HG02763 (cell line): ENCODE measurements around the gene DVL2.
"Not testable (repeated sequence)": the region's sequence is repeated elsewhere in the genome, so short reads cannot be mapped to it uniquely, and the experiment has no call there.

Experiments
- ATAC-seq: cut with Tn5 transposase; IDR thresholded peaks from one replicate; pipeline ENCODE4 v1.9.1; 2021; ENCODE audit warnings: mild to moderate bottlenecking, moderate library complexity; ENCODE audit not compliant: unreplicated experiment

Gene DVL2

GRCh38 chr17:7204336-7204735, 30.0 kb downstream of the DVL2 start:
- ATAC-seq = no peak

- ATAC-seq = no peak
Measured at GRCh38 chr17:7203391-7203790, 30.9 kb downstream of the DVL2 start.

GRCh38 chr17:7196651-7197401, 37.5 kb downstream of the DVL2 start:
- no peak for ATAC-seq

GRCh38 chr17:7195971-7196370, 38.3 kb downstream of the DVL2 start:
- ATAC-seq = no peak

GRCh38 chr17:7192271-7192937, 41.9 kb downstream of the DVL2 start:
- no peak for ATAC-seq

GRCh38 chr17:7191571-7192270, 42.6 kb downstream of the DVL2 start:
- ATAC-seq = no peak

- no peak for ATAC-seq
Measured at GRCh38 chr17:7191069-7191468, 43.2 kb downstream of the DVL2 start.

GRCh38 chr17:7190276-7190917, 43.9 kb downstream of the DVL2 start:
- ATAC-seq = no peak

GRCh38 chr17:7186241-7186640, 48.1 kb downstream of the DVL2 start:
- no peak for ATAC-seq

GRCh38 chr17:7184647-7185046, 49.7 kb downstream of the DVL2 start:
- ATAC-seq = no peak

- no peak for ATAC-seq
Measured at GRCh38 chr17:7184091-7184488, 50.2 kb downstream of the DVL2 start.

GRCh38 chr17:7183433-7184090, 50.8 kb downstream of the DVL2 start:
- no peak for ATAC-seq

- not testable (repeated sequence) for ATAC-seq
Measured at GRCh38 chr17:7182101-7182500, 52.2 kb downstream of the DVL2 start.

- no peak for ATAC-seq
Measured at GRCh38 chr17:7179317-7180254, 54.7 kb downstream of the DVL2 start, which contains the start of gene ASGR1. ASGR1 (minus strand) TSS chr17:7179370; CDS start chr17:7178563, 807 bp downstream.

GRCh38 chr17:7178973-7179316, 55.4 kb downstream of the DVL2 start:
- no peak for ATAC-seq

- no peak for ATAC-seq
Measured at GRCh38 chr17:7177954-7178477, 56.3 kb downstream of the DVL2 start.

- ATAC-seq = no peak
Measured at GRCh38 chr17:7177191-7177953, 56.9 kb downstream of the DVL2 start.

- no peak for ATAC-seq
Measured at GRCh38 chr17:7176841-7177190, 57.5 kb downstream of the DVL2 start.
